Stimulated activated CD4-positive, alpha-beta T cell treated with anti-CD3 and anti-CD28 coated beads, Interleukin-12 subunit alpha, Interleukin-12 subunit beta, amount 100 ng/mL, for 24 hours (primary cell): ENCODE measurements around the gene ZNF683.
"Not testable (repeated sequence)": the region's sequence is repeated elsewhere in the genome, so short reads cannot be mapped to it uniquely, and the experiment has no call there.

Experiments
- DNase-seq, 2 experiments: peaks; one replicate each; pipeline ENCODE4 v3.0.0-alpha.2; 2020; ENCODE audit warnings: low read depth in 2 of 2

The ZNF683 gene

DNA sequence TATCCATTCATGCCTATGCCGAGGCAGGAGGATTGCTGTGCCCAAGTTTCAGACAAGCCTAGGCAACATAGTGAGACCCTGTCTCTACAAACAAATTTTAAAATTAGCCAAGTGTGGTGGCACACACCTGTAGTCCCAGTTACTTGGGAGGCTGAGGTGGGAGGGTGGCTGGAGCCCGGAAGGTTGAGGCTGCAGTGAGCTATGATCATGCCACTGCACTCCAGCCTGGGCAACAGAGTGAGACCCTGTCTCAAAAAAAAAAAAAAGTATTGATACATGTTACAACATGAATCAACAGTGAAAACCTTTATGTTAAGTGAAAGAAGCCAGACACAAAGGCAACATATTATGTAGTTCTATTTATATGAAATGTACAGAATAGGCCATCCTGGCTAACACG is 12.5 kb upstream of the ZNF683 start:
- not testable (repeated sequence) for DNase-seq

DNA sequence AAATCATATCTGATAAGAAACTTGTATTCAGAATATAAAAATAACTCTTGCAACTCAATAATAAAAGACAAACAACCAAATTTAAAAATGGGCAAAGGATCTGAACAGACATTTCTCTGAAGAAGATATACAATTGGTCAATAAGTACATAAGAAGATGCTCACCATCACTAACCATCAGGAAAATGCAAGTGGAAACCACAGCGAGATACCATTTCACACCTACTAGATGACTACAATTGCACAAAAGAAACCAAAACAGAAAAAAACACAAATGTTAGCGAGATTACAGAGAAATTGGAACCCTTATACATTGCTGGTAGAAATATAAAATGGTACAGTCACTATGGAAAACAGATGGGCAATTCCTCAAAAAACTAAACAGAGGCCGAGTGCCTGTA is 11.5 kb upstream of the ZNF683 start:
- DNase-seq: no peak

DNA sequence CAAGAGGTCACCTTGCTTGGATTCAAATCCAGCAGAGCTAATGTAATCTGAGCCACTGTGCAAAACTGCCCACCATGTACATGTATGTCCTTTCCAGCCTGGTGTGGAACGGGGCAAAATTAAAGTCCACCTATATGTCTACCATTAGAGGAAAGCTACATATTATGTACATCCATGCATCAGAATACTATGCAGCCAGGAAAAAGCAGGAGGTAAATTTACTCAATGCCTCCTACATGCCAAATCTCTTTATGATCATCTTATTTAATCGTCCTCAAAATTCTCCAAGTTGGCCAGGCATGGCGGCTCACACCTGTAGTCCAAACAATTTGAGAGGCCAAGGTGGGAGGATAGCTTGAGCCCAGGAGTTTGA is 6.3 kb upstream of the ZNF683 start:
- no peak for DNase-seq

DNA sequence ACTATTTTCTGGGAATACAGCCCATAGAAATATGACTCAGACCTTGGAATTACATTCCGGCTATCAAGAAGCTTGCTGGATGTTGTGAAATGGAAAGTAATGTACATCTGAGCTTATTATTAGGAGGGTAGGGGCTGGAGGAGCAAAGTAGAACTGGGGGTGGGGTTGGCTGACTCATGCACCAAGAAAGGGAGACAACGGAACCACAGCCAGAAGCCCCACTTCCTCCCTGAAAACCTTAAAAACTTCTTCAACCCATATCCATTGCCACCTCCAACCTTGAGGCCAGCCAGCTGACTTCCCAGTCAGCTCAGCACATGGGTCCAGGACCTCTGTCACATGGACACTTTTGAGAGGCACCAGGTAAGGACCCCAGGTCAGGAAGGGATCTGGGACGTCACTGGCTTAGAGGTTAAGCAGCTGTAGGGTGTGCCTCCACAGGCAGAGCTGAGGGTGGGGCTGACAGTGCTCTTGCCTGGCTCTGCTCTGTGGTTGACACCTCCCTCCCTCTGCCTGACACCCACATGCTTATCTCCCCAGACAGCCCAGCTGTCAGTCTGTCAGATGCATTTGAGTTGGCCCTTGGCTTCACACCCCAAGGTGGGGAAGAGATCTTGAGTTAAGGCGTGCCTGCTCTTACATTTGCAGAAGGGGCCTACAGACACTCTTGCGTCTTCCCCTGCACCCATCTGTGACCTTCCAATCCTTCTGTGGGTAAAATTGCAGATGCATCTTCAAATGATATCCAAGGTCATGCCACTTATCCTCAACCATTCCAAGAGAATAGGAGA is 5.7 kb upstream of the ZNF683 start:
- peak; percentile 47 to 62 for DNase-seq

DNA sequence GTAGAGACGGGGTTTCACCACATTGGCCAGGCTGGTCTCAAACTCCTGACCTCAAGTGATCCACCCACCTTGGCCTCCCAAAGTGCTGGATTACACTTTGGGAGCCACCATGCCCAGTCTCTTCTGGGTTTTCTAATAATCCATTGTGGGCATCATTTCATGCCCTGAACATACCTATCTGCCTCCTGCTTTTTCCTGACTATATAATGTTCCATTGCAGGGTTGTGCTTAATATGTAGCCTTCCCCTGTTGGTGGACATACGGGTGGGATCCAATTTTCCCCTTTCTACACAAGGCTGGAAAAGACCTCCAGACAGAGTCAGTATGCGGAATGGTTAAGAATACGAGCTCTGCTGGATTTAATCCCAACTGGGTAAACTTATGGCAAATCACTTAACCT is 3.5 kb upstream of the ZNF683 start:
- DNase-seq: no peak

DNA sequence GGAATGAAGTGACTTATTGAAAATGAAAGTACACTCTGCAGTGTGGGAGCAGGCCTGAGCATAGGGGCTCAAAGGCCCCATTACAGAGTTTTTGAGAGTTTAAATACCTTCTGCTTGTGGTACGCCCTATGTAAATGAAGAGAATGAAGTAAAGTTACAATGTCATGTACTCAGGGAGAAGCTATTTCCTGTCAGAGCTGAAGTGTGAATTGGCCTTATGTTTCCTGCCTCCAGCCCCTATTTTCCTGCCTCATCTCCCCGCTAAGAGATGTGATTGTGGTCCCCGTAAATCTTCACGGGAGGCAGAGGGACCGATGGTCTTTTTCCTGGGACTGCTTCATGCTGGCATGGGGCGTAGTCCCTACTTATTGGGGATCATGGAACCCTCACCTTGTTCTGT is 2.5 kb upstream of the ZNF683 start:
- no peak for DNase-seq

DNA sequence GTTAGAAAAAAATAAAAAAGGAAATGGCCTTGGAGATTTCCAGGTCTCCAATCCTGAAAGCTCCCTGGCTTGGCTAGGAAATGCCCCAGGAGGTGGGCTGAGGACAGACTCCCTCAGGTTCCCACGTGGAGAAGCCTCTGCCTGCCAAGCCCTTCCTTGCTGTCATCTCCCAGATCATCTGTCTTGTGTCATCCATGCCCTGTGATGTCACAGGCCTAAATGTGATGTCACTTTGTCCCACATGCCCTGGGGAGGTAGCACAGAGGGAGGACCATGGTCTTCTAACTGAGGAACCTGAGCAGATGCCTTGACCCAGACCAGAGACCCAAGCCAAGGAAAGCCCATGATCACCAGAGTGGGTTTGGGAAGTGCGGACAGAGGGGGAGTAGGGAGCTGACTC is 1.8 kb upstream of the ZNF683 start:
- DNase-seq: not testable (repeated sequence)

DNA sequence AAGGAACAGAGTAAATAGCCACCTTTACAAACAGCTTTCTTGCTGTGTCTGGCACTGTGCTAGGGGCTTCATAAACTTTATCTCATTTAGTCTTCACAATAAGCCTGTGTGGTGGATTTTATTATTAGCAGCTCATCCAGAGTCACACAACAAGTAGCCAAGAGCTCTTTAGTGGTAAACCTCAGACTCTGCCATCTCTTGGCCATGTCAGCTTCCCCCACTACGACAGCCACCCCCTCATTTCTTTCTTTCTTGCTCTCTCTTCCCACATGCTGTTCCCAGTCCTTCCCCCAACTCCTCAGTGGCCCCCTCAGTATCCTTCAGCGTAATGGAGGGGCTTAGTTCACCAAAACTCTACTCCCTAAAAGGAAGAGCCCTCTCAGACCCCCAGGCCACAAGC is 1.2 kb upstream of the ZNF683 start:
- no peak for DNase-seq

DNA sequence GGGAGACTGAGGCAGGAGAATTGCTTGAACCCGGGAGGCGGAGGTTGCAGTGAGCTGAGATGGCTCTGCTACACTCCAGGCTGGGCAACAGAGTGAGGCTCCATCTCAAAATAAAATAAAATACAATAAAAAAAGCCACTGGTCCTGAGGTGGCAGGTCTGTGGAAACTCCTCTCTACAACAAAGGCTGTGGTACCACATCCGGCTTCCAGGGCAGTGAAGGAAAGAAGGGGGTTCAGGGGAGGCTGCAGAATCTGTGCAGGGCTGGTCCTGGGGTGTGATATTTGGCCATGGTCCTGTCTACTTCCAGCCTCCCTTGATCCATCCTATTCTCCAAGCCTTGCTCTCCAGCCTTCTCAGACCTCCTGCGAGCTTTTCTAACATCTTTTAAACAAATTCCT is 731 bp upstream of the ZNF683 start:
- no peak for DNase-seq

DNA sequence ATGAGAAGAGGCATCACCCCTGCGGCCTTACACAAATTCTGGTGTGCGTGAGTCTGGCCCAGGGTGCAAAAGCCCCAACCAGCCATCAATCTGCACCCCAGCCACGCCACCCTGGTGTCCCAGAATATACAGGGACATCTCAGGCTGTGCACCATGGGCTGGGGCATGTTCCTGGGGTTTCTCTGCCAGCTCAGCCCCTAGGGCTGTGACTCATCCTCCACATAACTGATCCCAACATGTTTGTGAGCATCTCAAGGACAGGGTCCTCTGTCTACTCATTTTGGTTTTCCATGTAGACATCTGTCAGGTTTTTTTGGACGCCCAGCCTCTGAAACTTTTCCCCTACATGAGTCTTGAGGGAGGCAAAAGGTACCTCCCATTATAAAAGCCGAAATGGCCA is 511 bp downstream of the ZNF683 start:
- no peak for DNase-seq

DNA sequence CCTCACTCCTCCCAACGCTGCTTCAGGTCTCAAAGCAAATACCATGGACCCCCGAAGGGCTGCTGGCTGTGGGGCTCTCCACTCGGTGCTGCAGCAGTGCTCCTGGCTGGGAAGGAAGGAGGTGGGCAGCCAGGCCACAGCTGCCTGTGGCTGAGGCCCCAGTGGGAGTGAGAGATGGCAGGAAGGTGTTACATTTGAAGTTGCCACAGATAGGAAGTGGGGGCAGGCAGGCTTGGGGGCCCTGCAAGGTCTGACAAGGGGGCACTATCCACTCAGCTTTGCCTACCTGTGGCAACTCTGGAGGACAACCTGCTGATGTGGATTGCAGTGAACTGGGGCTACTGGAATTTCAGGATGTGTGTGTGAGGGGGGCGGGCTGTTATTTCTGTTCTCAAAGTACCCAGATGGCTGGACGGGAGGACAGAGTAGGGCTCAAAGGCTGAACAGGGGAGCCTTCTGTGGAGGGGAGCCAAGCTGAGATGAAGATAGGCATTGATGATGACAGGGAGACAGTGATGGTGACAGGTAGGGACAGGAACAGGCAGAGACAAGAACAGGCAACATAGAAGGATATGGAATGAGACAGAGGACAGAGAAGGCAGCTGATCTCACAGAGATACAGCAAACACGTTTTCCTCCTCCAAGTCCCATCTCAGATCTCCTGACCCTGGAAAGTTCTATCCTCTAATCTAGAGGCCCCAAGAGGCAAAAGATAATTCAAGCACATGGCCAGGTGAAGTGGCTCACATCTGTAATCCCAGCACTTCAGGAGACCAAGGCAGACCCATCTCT is 1.8 kb downstream of the ZNF683 start:
- no peak for DNase-seq

DNA sequence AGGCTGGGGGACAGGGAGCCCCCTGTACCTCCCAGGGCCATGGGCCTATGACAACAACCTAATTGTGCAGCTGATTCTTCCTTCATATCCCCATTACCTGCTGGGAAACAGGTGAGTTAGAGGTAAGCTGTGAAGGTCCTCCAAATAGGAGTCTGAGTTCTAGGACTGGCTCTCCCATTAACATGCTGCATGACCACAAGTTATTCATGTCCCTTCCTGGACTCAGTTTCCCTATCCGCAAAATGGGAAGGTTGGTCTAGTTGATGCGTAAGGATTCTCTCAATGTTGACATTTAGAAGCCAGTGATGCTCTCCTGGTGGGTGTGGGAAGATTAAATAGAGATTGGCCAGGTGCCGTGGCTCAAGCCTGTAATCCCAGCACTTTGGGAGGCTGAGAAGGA is 4.1 kb downstream of the ZNF683 start:
- DNase-seq: no peak

DNA sequence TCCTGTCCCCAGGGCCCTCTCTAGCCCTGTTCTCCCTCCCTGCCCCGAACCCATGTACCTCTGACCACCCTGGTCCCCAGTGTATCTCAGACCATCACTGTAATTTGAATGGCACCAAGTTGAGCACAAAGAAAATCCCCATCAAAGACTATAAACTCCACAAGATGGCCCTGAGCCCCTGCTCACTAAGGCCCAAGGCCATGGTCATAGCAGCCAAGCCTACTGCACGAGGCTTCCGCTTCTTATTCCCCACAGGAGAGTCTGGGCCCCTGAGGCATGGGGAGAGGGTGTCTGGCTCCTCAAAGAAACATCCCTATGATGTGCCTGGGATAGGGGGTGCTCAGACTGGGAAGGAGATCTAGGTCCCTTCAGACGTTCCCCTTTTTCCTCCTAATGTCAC is 4.5 kb downstream of the ZNF683 start:
- no peak for DNase-seq

DNA sequence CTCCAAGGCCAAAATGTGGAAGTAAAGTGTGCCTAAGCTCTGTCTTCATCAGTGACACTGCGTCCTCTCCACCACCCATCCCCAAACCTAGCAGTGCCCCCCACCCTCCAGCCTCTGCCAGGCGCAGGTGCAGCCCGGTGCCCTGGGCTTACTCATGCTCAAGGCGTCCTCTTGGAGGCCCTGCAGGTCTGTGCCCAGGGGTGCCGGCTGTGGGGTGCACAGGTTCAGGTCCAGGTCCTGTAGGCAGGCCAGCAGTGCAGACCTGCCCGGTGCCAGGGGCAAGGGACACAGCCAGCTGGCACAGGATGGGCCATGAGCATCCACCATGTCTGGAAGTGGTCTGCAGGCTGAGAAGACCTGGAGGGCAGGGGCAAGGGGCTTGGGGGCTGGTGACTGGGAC is 5.1 kb downstream of the ZNF683 start:
- no peak for DNase-seq

DNA sequence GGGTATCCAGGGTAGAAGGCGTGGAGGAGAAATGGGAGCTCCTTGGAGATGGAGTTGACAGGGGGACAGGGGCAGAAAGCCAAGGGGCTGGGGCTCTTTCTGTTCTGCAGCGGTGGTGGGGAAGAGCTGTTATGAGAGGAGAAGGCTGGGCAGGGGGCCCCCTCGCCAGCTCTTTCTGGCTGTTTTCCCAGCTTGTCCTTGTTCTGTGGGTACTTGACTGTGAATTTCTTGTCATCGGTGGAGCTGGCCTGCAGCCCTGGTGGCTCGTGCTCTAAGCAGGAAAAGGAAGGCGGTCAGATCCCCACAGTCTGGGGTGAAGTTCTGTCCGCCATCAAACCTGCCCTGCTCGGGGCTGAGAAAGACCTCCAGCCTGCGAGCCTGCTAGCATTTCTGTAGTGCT is 7.6 kb downstream of the ZNF683 start:
- DNase-seq: no peak

DNA sequence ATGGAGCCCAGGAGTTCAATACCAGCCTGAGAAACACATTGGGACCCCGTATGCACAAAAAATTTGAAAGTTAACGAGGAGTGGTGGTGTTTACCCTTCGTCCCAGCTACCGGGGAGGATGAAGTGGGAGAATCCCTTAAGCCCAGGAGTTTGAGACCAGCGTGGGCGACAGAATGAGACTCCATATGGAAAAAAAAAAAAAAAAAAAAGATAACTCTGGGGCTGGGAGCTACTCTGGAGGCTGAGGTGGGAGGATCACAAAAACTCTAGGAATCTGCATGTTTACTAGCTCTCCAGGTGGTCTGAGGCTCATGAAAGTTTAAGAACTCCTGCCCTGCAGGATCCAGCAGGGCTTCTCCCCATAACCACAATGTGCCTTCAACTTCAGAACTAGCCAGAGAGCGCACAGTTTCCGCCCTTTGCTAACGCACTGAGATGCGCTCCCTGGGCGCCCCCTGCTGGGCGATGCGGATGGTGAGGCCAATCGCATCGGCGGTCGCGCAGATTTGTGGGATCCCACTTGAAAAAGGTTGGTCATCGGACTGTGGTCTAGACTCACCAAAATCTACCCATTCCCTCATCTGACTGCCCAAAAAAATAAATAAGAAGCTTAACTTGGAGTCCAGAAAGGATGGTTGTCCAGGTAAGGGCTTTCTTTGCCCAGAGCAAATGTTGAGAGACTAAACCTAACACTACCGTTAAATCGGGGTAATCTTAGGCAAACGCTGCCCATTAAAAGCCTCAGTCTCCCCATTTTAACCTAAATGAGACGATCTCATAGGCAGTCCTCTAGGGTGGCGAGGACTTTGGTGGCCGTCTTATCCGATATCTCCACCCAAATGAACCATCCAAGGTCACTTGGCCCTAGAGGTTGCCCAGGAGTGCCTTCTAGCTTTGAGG is 8.8 kb downstream of the ZNF683 start:
- DNase-seq: peak; percentile 68 to 80

DNA sequence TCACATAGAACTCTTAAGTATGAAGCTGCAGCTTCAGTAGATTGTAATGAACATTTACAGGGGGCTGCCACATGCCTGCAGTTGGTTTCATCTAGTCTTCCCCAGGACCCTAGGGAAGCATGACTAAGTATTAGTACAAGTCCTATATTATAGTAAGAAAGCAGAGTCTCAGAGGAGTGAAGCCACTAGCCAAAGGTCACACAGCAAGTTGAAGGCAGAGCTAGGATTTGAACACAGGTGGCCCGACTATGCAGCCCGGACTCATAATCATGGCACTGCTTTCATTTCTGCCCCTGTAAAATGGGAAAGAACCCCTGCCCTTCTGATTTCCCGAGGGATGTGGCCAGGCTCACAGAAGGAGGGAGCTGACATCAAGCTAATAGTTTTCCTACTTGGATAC is 10.2 kb downstream of the ZNF683 start:
- no peak for DNase-seq

DNA sequence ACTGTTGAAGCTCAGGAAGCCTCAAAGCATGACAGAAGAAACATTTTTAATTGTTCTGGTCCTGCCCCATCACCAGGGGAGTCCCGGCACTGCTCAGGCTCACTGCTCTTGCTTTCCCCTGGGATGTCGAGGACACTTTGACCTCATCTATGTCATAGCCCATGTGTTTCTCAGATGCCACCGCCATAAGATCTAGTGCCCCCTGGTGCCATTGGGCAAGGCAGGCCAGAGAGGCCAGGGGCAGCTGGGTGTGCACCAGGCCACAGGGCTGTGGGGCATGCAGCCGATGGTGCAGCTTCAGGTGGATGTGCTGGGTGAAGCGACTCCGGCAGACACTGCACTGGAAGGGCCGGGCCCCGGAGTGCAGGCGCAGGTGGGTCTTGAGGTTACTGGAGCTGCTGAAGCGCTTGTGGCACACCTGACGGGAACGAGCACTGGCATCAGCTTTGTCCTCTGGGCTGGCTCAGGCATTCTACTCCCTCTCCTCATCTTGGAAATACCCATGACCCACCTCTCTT is 10.9 kb downstream of the ZNF683 start:
- no peak for DNase-seq

DNA sequence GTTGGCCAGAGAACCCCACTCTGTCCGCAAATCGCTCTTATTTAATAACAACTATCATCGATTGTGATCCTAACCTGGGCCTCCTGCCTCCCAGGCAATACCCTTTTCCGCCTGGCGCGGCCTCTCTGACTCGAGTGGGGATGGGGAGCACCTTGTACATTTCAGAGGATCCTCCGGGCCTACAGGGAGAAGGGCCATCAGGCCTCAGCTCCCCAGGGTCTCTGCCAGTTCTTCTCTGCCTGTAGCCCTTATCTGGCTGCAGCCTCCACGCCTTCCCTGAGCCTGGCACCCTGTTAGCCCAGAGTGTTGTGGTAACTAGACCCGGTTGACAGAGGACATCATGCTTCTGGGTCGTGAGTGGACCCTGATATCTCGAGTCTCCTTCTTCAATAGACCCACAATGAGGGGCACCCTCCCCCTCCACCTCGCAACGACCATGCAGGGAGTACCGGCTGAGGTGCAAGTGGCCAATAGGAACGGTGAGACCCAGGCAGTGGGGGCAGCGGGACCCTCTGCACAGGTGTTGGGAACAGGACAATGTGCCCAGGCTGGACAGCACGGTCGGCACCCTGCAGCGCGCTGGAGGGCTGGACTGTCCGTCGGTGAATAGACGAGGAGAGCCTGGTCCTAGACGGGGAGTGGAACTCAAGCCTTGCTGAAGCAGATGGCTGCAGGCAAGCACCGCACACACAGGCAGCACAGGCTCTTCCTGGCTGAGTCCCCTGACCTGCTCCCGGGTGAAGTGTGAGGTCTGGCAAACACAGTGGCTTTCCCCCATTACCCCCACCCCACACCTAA is 11.5 kb downstream of the ZNF683 start:
- DNase-seq: no peak

DNA sequence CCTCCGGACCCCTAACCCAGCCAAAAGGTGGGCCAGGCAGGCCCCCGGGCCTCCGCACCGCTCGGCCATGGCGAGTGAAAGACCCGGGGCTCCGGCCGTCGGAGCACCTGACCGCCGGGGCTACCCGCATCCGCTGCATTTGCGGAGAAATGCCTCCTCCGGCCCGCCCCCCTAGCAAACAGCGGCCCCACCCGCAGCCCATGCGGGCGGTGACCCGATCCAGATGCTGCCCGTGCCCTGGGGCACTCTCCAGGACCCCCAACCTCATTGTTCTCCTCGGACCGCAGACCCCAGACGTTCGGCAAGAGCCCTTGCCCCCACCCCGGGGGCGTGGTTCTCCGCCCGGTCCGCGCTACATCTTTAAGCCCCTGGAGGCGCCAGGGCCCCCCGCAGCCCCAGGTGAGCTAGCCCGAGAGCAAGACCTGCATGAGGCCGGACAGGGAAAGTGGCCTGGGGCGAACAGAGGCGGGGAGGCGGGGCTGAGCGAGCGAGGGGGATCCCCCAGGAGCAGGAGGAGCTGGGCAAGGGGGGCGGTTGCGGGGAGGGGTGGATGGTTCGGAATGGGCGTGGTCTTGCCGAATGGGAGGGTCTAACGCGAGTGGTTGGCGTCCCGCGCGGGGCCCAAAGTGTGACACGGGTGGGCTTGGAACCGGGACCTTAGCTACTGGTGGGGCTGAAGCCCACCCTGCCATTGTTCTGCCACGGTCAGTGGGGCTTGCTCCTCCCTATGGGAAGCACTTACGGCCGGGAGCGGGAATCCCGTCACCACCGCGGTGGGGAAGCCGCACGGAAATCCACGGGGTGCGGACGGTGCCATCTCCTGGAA is 12.4 kb downstream of the ZNF683 start:
- DNase-seq: peak in 1 of 2 experiments; percentile 51
